ENCODE measurements around the gene DOCK4. TPM values are rescaled to one million over a fixed set of nuclear protein-coding genes. Genes with fewer than 3 reads are reported as not detected.
A peak's percentile ranks its signal among the peaks of the same experiment; 100 is the strongest.

Gene DOCK4
- total RNA-seq, 1 donor from 2014 or later = 11.8 TPM

GRCh38 chr7:111708072-111708471 is 498.1 kb downstream of the DOCK4 start:
- ATAC-seq = no peak
- no peak for DNase-seq (ENCODE audit: low spot score)

GRCh38 chr7:111705807-111706206 is 500.4 kb downstream of the DOCK4 start:
- ATAC-seq = no peak

GRCh38 chr7:111697771-111698170 is 508.4 kb downstream of the DOCK4 start:
- no peak for DNase-seq (ENCODE audit: low spot score)
- no peak for ATAC-seq

More at GRCh38 chr7:111705807-111706206, 500.4 kb downstream of the DOCK4 start:
- DNase-seq (ENCODE audit: low spot score) = no peak

GRCh38 chr7:111694376-111694775 is 511.8 kb downstream of the DOCK4 start:
- DNase-seq (ENCODE audit: low spot score) (no peak), ATAC-seq (no peak)

- DNase-seq (ENCODE audit: low spot score) (no peak), ATAC-seq (no peak)
Observed at GRCh38 chr7:111690364-111691111, 515.7 kb downstream of the DOCK4 start.

GRCh38 chr7:111685349-111685748 is 520.9 kb downstream of the DOCK4 start:
- ATAC-seq = no peak
- DNase-seq (ENCODE audit: low spot score) = no peak

- DNase-seq (ENCODE audit: low spot score) = no peak
- ATAC-seq = no peak
Observed at GRCh38 chr7:111682588-111683340, 523.4 kb downstream of the DOCK4 start.

GRCh38 chr7:111681242-111681641 is 525.0 kb downstream of the DOCK4 start:
- ATAC-seq (no peak), DNase-seq (ENCODE audit: low spot score) (no peak)

- ATAC-seq (no peak), DNase-seq (ENCODE audit: low spot score) (no peak)
Observed at GRCh38 chr7:111678986-111679385, 527.2 kb downstream of the DOCK4 start.

- DNase-seq (ENCODE audit: low spot score) (no peak), ATAC-seq (peak; percentile 21)
Observed at GRCh38 chr7:111678281-111678680, 527.9 kb downstream of the DOCK4 start.

GRCh38 chr7:111677848-111678247 is 528.4 kb downstream of the DOCK4 start:
- ATAC-seq = peak; percentile 99
- peak; percentile 53 for DNase-seq (ENCODE audit: low spot score)

GRCh38 chr7:111676811-111677210 is 529.4 kb downstream of the DOCK4 start:
- no peak for DNase-seq (ENCODE audit: low spot score)
- no peak for ATAC-seq

Other genes starting within 250 kb of the DOCK4 start
- 13.8 TPM for gene ZNF277, start 296 bp upstream of the DOCK4 start, total RNA-seq
- gene IFRD1, start 244.1 kb upstream of the DOCK4 start, total RNA-seq = 27.6 TPM